HG03135 (cell line): ENCODE measurements around the gene RAB3B.
"Not testable (repeated sequence)": the region's sequence is repeated elsewhere in the genome, so short reads cannot be mapped to it uniquely, and the experiment has no call there.

Experiments used
- ATAC-seq: cut with Tn5 transposase; IDR thresholded peaks from one replicate; pipeline ENCODE4 v1.9.1; 2021; ENCODE audit warnings: mild to moderate bottlenecking, moderate library complexity; ENCODE audit not compliant: unreplicated experiment

Gene RAB3B

GRCh38 chr1:51990478-51990965, at the start of gene RAB3B:
Gene RAB3B, minus strand, starts transcription at chr1:51990700. Its CDS starts 13,583 bp downstream, at chr1:51977117.
- peak; percentile 80 for ATAC-seq

DNA sequence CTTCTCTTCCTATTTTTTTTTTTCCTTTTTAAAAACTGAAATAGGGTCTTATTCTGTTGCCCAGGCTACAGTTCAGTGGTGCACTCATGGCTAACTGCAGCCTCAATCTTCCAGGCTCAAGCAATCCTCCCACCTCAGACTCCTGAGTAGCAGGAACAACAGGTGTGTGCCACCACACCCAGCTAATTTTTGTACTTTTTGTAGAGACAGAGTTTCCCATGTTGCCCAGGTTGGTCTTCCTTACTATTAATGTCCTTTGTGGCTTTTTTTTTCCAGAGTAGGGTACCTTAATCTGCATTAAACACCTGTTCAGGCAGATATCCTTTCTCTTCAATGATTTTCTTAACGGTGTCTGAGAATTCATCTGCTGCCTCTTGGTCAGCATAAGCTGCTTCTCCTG, 47.4 kb upstream of the RAB3B start:
- ATAC-seq = no peak

GRCh38 chr1:52037402-52037814, 46.9 kb upstream of the RAB3B start:
- ATAC-seq = no peak

DNA sequence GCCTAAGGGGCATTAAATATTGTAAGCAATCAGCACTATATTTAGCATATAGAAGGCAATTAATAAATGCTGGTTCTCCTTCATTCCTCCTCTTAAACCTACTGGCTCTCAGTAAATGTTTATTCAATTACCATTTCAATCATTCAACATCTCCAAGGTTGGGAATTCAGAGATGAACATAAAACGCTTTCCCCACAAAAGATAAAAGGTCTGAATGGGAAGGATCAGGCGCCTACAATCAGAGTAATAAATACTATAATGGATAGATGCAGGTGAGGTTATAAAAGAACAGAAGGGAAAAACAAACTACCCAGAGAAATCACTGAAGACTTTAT, 43.5 kb upstream of the RAB3B start:
- ATAC-seq = no peak

DNA sequence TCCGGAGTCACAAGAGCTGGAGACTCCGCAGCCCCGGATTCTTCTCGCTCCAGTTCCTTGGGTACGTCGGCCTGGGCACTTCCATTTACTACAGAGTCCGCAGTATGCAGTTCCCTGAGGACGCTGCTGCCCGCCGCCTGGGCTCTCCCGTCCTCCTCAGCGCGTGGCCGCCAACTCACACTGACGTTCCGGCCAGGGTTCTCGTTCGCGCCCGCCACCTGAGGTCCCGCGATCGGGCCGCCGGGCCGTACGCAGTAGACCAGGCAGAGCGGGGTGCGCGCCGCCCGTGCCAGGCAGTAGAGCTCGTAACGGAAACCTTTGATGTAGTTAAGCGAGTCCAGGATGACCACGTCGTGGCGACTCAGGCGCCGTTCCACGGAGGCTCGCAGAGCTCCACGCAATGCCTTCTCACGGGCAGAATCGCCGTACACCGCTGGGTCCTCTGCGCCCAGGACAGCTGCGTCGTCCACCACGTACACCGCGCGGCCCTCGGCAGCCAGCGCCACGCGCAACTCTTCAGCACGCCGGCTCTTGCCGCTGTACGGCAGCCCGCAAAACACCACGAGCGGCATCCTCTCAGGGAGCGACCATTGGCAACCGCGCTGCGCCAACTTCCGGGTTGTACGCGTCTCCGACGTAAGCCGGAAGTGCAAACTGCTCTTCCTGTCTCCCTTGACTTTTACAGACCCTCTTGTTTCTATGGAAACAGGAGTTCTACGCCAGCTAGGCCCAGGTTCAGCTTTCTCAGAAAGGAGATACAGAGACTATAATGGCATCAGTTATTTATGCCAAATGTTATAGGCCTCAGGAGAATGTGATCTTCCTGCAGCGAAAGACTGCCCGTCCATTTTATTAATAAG, 42.9 kb upstream of the RAB3B start, which contains the start of gene KTI12:
Gene KTI12 (minus strand): TSS at position 621 of the 860 bp plus-strand sequence. CDS start 49 bp downstream, at position 572.
- ATAC-seq = peak; percentile 78

- peak; percentile 30 for ATAC-seq
Measured at GRCh38 chr1:52032785-52033131, 42.3 kb upstream of the RAB3B start.

GRCh38 chr1:52032124-52032784, 41.8 kb upstream of the RAB3B start:
- peak; percentile 29 for ATAC-seq

- not testable (repeated sequence) for ATAC-seq
Measured at GRCh38 chr1:52028839-52029238, 38.3 kb upstream of the RAB3B start.

DNA sequence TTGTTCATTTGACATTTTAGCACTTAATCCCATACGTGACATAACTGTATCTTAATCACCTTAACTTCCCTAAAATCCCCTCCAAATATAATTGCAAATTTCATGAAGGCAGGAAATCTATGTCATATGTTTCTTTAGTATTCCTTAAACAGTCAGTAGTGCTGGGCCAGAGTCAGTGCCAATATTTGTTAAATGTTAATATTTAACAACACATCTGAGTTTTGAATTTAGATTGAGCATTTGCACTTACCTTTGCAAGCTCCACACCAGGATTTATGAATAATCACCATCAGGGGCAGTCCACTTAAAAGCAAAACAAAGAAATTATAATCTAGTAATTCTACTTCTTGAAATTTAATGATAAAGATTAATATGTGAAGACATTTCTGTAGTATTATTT, 37.8 kb upstream of the RAB3B start:
- no peak for ATAC-seq

- no peak for ATAC-seq
Measured at GRCh38 chr1:52026278-52026677, 35.8 kb upstream of the RAB3B start.

- no peak for ATAC-seq
Measured at GRCh38 chr1:52022133-52022532, 31.6 kb upstream of the RAB3B start.

GRCh38 chr1:52008071-52008809, 17.7 kb upstream of the RAB3B start:
- no peak for ATAC-seq

- no peak for ATAC-seq
Measured at GRCh38 chr1:52007215-52008002, 16.9 kb upstream of the RAB3B start.

DNA sequence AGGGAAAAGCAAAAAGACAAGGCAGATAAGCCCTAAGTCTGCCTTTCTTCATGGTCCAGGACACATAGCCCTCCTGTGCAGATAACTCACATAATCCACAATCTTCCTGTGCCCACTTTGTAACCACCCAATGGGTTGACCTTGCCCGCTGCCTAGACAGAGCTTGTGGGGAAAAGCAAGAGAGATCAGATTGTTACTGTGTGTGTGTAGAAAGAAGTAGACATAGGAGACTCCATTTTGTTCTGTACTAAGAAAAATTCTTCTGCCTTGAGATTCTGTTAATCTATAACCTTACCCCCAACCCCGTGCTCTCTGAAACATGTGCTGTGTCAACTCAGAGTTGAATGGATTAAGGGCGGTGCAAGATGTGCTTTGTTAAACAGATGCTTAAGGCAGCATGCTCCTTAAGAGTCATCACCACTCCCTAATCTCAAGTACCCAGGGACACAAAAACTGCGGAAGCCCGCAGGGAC, 15.6 kb upstream of the RAB3B start:
- ATAC-seq = not testable (repeated sequence)

- not testable (repeated sequence) for ATAC-seq
Measured at GRCh38 chr1:52005548-52005947, 15.0 kb upstream of the RAB3B start.

DNA sequence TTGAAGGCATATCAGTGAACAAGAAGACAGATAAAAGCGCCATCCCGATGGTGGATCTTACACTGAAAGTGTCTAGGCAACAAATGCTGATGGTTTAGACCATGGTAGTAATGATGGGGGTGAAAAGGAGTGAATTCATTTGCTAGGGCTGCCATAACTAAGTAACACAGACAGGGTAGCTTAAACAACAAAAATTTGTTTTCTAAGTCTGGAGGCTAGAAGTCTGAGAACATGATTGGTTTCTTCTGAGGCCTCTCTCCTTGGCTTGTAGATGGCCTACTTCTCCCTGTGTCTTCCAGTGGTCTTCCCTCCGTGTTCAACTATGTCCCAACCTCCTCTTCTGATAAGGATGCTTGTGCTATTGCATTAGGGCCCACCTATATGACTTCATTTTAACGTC, 13.4 kb upstream of the RAB3B start:
- no peak for ATAC-seq

DNA sequence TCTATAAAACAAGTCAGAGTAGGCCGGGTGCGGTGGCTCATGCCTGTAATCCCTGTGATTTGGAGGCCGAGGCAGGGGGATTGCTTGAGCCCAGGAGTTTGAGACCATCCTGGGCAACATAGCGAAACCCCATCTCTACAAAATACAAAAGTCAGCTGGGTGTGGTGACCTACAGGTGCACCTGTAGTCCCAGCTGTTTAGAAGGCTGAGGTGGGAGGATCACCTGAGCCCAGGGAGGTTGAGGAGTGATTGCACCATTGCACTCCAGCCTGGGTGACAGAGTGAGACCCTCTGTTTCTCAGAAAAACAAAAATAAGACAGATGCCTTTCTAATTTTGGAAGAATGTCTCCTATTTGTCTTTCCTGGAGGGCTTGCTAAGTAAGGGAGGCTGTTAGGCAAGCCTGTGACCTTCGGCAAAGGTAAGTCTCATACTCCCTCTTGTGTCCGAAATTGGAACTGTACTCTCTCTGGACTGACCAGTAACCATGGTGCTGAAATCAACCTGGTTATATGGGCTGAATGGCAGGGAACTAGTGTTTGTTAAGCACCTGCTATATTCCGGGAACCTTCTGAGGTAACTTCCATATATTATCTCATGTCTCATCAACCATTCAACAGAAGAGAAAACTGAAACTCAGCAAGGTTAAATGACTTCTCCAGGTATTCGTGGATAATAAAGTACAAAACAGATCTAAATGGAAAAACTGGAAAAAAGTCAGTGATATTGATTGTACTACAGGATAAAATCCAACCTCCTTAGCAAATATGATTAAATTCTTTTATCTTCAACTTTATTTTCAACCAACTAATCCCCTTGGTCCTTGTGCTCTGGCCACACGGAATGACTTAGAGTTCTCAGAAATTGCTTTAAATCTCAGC, 11.8 kb upstream of the RAB3B start:
- peak; percentile 77 for ATAC-seq

GRCh38 chr1:51998701-51999100, 8.2 kb upstream of the RAB3B start:
- ATAC-seq = no peak

- no peak for ATAC-seq
Measured at GRCh38 chr1:51997974-51998382, 7.5 kb upstream of the RAB3B start.
